CD4-positive, alpha-beta T cell treated with Interleukin-17A for 4 hours (primary cell): Measurements from ENCODE around the gene RNU1-3.
"Not testable (repeated sequence)": the region's sequence is repeated elsewhere in the genome, so short reads cannot be mapped to it uniquely, and the experiment has no call there.

ENCODE experiments used
- DNase-seq: peaks from one replicate; pipeline ENCODE4 v3.0.0-alpha.2; 2020; ENCODE audit warnings: mixed read lengths

Gene RNU1-3

GRCh38 chr1:16636551-16637195 is 30.1 kb downstream of the RNU1-3 start:
- not testable (repeated sequence) for DNase-seq

- DNase-seq: not testable (repeated sequence)
Observed at GRCh38 chr1:16635959-16636358, 30.8 kb downstream of the RNU1-3 start.

GRCh38 chr1:16633540-16634282 is 33.0 kb downstream of the RNU1-3 start:
- not testable (repeated sequence) for DNase-seq

GRCh38 chr1:16632044-16632850 is 34.5 kb downstream of the RNU1-3 start:
- not testable (repeated sequence) for DNase-seq

DNA sequence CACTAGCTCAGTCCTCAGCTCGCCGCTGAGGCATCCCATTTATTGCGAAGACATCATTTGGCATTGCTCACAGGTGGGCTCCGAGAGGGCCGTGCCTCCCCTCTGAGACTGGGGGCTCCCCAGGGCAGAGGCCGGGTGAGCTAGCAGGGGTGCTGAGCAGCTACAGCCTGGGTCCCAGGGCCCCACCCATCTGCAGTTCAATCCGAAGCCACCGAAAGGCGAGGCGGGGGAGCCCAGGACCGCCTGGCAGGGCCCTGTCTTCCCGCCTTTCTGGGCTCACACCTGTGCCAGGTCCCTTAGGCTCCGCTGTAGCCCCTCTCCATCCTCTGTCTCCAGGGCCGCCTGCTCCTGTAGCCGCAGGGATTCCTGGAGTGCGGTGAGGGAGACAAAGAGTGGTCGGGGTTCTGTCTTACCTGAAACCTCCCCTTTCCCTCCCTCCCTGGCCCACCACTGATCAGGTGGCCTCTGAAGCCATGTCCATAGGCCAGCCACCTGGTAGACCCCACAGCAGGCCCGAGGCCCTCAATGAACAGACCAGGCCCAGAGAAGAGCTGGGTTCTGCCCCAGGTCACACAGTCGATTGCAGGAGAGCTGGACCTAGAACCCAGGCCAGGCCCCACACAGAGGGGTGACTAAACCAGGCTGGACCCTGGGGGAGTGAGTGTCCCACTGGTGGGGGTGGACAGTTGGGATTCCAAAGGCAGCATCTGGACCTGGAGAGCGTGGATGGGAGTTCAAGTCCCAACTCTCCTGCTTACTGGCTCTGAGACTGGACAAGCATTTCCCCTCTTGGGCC is 35.3 kb downstream of the RNU1-3 start:
- no peak for DNase-seq

GRCh38 chr1:16630661-16631247 is 36.0 kb downstream of the RNU1-3 start:
- no peak for DNase-seq

DNA sequence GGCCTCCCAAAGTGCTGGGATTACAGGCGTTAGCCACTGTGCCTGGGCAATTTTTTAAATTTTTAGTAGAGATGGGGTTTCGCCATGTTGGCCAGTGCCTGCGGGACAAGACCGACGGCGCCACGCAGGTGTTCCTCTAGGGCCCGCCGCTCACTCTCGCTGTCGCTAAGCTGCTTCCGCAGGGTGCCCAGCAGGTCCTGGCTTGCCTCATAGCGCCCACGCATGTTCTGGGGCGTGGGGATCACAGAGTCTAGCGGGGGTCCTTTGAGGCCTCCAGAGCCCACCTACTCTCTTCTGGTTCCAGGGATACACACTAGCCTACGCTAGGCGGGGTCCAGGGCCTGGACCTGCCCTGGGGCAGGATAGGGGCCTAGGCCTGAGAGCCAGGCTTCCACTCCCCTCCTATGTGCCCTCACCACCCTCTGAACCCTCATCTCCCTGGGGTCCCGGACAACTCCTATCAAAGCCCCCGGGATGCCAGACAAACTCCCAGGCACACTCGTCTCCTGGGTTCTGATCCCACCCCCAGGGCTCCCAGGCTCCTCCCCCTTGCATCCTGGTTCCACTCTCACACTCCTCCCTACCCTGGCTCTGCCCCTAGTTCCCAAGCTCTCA is 36.7 kb downstream of the RNU1-3 start:
- DNase-seq: not testable (repeated sequence)

DNA sequence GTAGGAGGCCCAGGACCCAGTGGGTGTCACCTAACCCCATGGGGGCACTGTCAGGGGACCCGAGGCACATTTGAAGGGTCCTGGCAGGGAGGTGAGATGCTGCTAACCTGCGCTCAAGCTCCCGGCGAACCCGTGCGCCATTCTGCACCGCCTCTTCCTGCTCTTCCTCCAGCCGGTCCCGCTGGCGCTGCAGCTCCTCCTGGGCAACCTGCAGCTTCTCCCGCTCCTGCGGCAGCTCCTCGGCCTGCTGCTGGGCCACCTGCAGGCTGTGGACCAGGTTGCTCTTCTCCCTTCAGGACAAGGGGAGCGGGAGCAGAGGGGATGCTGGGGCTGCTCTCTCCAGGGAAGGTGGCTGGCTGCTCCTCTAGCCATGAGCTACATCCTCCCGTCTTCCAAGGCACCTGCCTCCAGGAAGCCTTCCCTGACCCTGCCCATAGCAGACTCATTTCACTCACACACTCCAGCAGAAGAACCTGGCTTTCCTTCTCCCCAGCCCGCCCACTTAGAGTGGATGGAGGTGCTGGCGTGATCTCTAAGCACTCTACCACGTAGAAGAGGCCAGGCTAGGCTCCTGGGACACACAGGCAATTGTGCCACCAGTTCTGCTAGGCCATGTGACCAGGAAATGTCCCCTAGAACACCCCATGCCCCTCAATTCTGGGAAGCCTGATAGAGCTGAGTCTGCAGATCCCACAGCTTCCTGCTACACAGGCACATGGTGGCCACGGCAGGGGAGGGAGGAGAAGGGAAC is 38.2 kb downstream of the RNU1-3 start:
- no peak for DNase-seq

DNA sequence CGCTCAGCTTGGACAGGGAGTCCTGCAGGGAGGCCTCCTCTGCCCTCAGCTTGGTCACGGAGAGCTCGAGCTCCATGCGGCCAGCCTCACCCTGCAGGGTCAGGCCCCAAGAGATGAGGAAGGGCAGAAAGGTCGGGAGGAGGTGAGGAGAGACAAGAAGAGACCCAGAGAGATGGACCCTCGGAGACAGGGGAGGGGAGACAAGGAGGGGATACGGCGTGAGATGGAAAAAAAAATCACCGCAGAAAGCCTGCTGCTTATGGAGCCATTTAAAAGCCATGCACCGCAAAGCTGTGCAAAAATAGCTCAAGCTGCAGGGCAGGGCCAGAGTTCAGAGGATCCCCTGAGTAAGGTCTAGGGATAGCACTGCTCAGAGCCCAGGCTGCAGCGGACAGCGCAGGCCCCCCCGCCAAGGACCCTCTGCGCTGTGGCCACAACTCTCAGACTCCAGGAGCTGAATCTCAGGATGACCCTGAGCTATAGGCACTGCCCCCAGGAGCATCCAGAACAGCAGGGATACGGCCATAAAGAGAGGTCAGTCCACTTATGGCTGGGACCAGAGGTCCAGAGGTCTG is 40.3 kb downstream of the RNU1-3 start:
- DNase-seq: not testable (repeated sequence)

- no peak for DNase-seq
Observed at GRCh38 chr1:16625497-16626408, 41.0 kb downstream of the RNU1-3 start.

DNA sequence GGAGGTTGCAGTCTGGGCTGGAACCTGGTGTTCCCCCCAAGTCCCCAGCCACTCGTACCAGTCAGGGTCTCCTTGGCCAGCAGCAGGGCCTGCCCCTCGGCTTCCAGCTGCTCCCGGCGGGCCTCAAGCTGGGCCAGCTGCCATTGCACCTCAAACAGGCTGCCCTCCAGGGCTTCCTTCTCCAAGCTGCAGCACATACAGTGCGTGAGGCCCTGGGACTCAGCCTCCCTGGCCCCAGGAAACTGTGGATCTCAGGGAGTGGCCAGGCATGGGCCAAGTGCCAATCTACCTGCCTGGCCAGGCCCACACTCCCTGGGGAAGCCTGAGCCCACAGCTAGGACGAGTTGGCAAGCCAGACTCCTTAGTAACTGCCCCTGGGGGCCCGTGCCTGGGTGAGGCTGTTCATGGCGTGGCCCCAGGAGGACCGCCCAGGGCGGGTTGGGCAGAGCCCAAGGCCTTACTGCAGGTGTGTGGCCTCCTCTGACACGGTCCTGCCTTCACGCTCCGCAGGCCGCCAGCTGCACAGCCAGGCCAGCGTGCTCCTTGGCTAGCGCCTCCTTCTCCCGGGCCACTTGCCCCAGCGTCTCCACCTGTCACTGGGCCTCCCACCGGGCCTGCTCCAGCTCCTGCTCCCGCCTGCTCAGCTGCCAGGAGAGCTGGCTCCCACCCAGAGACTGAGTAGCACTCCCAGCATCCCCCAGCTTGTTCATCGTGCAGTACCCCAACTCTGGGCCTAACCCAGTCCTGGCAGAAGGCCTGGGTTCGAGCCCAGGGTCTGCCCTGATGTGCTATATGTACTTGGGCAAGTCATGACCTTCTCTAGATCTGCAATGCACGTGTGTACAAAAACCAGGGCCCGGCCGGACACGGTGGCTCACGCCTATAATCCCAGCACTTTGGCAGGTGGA is 42.7 kb downstream of the RNU1-3 start:
- not testable (repeated sequence) for DNase-seq

DNA sequence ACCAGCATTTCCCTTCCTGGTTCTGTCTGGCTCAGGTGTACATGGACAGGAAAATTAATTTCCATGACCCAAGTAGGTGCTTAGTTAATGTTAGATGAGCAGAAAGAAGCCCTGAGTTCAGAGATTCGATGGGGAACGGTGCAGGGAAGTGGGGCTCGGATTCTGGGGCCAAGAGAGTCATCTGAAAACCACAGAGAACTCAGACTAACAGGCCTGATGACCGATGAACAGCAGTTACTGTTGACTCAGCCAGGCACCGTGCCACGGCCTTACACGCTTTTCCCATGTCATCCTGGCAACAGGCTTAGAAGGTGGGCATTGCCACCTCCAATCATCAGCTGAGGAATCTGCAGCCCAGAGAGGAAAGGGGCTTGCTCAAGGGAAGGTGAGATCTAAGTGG is 43.4 kb downstream of the RNU1-3 start:
- DNase-seq: not testable (repeated sequence)

DNA sequence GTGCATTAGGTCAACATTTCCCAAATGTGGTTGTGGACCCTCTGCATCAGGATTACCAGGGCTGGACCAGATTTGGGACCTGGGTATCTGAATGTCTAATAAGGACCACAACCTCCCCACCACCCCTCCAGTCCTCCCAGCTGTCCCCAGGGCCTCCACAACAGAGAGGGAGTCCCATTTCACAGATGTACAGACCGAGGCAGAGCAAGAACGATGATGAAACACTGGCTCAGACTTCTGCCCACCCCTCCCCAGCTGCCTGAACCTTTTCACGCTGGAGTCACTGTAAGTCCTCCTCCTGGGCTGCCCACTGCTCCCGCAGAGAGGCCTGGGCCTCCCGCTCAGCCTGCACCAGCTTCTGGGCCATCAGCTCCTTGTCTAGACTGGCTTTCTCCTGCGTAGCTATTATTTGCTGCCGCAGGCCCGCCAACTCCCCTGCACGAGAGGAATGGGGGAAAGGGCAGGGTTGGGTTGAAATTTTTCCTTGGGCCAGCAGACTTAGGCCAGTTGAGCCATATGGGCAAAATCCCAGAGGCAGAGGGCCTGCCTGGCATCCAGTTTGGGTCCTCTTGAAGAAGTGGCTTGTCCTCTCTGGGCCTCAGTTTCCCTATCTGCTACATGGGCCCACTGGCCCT is 45.0 kb downstream of the RNU1-3 start:
- not testable (repeated sequence) for DNase-seq

DNA sequence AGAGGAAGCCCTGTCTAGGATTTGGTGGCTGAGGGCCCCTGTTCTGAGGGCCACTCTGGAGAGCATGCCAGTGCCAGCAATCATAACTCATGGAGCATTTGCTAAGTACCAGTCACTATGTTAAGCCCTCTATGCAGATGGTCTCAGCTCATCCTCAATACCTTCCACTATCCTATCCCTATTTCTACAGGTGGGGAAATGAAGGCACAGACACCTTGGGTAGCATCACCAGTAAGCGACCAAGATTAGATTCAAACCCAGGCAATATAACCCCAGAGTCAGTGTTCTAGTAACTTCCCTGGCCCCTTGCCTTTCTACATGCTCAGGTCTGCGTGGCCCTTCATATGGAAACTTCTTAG is 45.5 kb downstream of the RNU1-3 start:
- no peak for DNase-seq

DNA sequence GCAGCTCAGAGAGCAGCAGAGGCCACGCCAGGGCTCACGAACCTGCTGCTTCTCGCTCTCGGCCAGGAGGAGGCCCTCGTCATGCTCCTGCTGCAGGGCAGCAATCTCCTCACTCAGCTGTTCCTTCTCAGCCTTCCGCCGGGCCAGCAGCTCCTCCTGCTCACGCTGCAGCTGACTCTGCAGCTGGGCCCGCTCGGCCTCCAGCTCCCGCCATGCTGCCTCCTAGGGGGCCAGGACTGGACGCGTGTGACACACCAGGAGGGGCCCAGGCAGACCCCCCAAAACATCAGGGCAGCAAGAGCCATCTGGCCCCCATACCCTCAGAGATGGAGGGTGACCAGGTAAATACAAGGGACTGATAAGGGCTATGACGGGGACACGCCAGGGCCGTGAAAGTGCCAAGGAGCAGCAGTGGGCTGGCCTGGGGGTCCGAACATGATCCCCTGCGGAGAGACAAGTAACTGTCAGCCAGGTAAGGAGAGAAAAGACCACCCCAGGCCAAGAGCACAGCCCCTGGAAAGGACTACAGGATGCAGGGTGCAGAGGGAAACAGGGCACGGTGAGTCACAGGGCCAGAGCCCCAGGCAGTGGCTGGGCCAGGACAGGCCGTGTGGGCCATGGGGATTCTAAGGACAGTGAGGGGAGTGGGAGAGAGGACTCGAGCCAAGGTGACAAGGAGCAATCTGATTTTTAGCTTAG is 46.8 kb downstream of the RNU1-3 start:
- not testable (repeated sequence) for DNase-seq

DNA sequence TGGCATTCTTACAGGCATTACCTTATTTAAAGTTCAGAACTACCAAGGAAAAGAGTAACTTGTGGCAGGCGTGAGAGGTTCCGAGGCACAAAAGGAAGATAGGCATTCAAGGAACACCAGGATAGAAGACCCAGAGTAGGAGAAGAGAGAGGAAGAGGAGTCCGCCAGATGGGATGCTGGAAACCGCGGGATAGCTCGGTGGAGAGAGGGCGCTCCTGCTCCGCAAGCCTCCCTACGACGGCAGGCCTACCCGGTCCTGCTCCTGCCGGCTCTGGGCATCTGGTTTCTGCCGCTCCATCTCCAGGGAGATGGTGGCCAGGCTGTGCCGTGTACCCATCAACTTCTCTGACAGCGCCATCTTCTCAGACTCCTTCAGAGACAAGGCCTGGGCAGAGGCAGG is 48.0 kb downstream of the RNU1-3 start:
- DNase-seq: no peak
